GM21619 (cell line): ENCODE results near the gene DARS2.

Experiments used
- ATAC-seq: cut with Tn5 transposase; IDR thresholded peaks from one replicate; pipeline ENCODE4 v1.9.1; 2021; ENCODE audit not compliant: unreplicated experiment

Gene DARS2

GRCh38 chr1:173886746-173887611, 62.5 kb downstream of the DARS2 start:
- no peak for ATAC-seq

- no peak for ATAC-seq
These were observed 63.2 kb downstream of the DARS2 start for GRCh38 chr1:173887627-173888026.

- ATAC-seq = no peak
These were observed 64.3 kb downstream of the DARS2 start for GRCh38 chr1:173888749-173889148.

- ATAC-seq = no peak
These were observed 65.4 kb downstream of the DARS2 start for GRCh38 chr1:173889885-173890284.

GRCh38 chr1:173893611-173894010, 69.1 kb downstream of the DARS2 start:
- no peak for ATAC-seq

- ATAC-seq = no peak
These were observed 69.7 kb downstream of the DARS2 start for GRCh38 chr1:173894189-173894588.

- no peak for ATAC-seq
These were observed 76.0 kb downstream of the DARS2 start for GRCh38 chr1:173900427-173900826.

GRCh38 chr1:173900992-173901391, 76.5 kb downstream of the DARS2 start:
- no peak for ATAC-seq

GRCh38 chr1:173903827-173904531, 79.5 kb downstream of the DARS2 start:
- no peak for ATAC-seq
